DOHH2 (cell line): ENCODE measurements around the gene PPP1R3G.

Experiments used
- CTCF ChIP-seq: fragments of 200-600 bp; sonication (generic); IDR thresholded peaks from one replicate; pipeline ENCODE4 v1.5.1; 2014; ENCODE audit warnings: antibody characterized with exemption, mild to moderate bottlenecking, low read depth, low read length; ENCODE audit not compliant: poor library complexity, severe bottlenecking
- EZH2phosphoT487 ChIP-seq: fragments of 200-600 bp; sonication (generic); IDR thresholded peaks from 2 replicates; pipeline ENCODE4 v1.6.1; 2017; ENCODE audit warnings: borderline replicate concordance, mild to moderate bottlenecking, antibody characterized with exemption, low read length, moderate library complexity, mixed read lengths

- TF ChIP-seq CTCF (no peak), EZH2phosphoT487 (peak; percentile 15; the same call in 1 of the 2 replicates)
These were observed 630 bp downstream of the PPP1R3G start for GRCh38 chr6:5085648-5086293.
